ENCODE data around the gene SLC10A7. TPM values are rescaled to one million over a fixed set of nuclear protein-coding genes. Genes with fewer than 3 reads are reported as not detected.

SLC10A7 gene
- total RNA-seq, 1 donor from 2014 or later = 8.9 TPM

- Histone ChIP-seq H3K4me3 (ENCODE audit: insufficient read depth, low read depth, low read length) (no peak overlapping the region), H2AFZ (ENCODE audit: low read depth, low read length) (no peak overlapping the region), H3K4me2 (ENCODE audit: low read length) (no peak overlapping the region), H3K27me3 (ENCODE audit: insufficient read depth, low read length) (no peaks in the 10 kb centered on the region), H4K20me1 (ENCODE audit: insufficient read depth, low read length) (no peaks in the 10 kb centered on the region), H3K4me1 (ENCODE audit: insufficient read depth, low read length) (peaks cover 19% of the 10 kb centered on the region), H3K27ac (ENCODE audit: low read depth, low read length) (no peak overlapping the region), H3K9ac (ENCODE audit: low read length) (no peak overlapping the region), H3K9me3 (ENCODE audit: insufficient read depth, low read depth, low read length) (no peaks in the 10 kb centered on the region), H3K36me3 (ENCODE audit: insufficient read depth, low read length) (no peaks in the 10 kb centered on the region), H3K79me2 (ENCODE audit: insufficient read depth, low read length) (no peaks in the 10 kb centered on the region)
- H3K9me3 Mint-ChIP-seq (ENCODE audit: unreplicated experiment) = no peaks in the 10 kb centered on the region
- H3K27ac Mint-ChIP-seq (ENCODE audit: unreplicated experiment) = no peak overlapping the region
- FAIRE-seq = no peak
- H3K27me3 Mint-ChIP-seq (ENCODE audit: low read depth, unreplicated experiment) = no peaks in the 10 kb centered on the region
- no peaks in the 10 kb centered on the region for H3K4me1 Mint-ChIP-seq (ENCODE audit: low read depth, unreplicated experiment)
- no peaks in the 10 kb centered on the region for H3K36me3 Mint-ChIP-seq (ENCODE audit: low read depth, unreplicated experiment)
- no peak overlapping the region for H3K4me3 Mint-ChIP-seq (ENCODE audit: unreplicated experiment)
- DNase-seq (ENCODE audit: low read depth) = no peak
- TF ChIP-seq EZH2 (IDR thresholded peaks at IDR 0.05; ENCODE audit: insufficient read depth, low read length) (no peak), CTCF (IDR thresholded peaks at IDR 0.05; ENCODE audit: insufficient read depth, low read depth, low read length) (no peak)
Measured at GRCh38 chr4:146338512-146338911, 183.2 kb downstream of the SLC10A7 start.

- peak; percentile 29 for DNase-seq (ENCODE audit: low read depth)
- no peaks in the 10 kb centered on the region for H3K9me3 ChIP-seq (ENCODE audit: insufficient read depth, low read depth, low read length)
- no peaks in the 10 kb centered on the region for H3K4me1 Mint-ChIP-seq (ENCODE audit: low read depth, unreplicated experiment)
- H3K4me3 Mint-ChIP-seq (ENCODE audit: unreplicated experiment) = no peak overlapping the region
- peak overlapping the region; percentile 46 for H3K4me2 ChIP-seq (ENCODE audit: low read length)
- no peak overlapping the region for H3K4me3 ChIP-seq (ENCODE audit: insufficient read depth, low read depth, low read length)
- no peak for TF ChIP-seq CTCF (IDR thresholded peaks at IDR 0.05; ENCODE audit: insufficient read depth, low read depth, low read length)
- no peak for TF ChIP-seq EZH2 (IDR thresholded peaks at IDR 0.05; ENCODE audit: insufficient read depth, low read length)
- no peak overlapping the region for H3K27ac ChIP-seq (ENCODE audit: low read depth, low read length)
- H3K9me3 Mint-ChIP-seq (ENCODE audit: unreplicated experiment) = no peaks in the 10 kb centered on the region
- H3K4me1 ChIP-seq (ENCODE audit: insufficient read depth, low read length) = peaks cover 19% of the 10 kb centered on the region
- no peak overlapping the region for H3K27ac Mint-ChIP-seq (ENCODE audit: unreplicated experiment)
- no peaks in the 10 kb centered on the region for H3K27me3 ChIP-seq (ENCODE audit: insufficient read depth, low read length)
- H3K36me3 ChIP-seq (ENCODE audit: insufficient read depth, low read length) = no peaks in the 10 kb centered on the region
- no peaks in the 10 kb centered on the region for H3K36me3 Mint-ChIP-seq (ENCODE audit: low read depth, unreplicated experiment)
- H4K20me1 ChIP-seq (ENCODE audit: insufficient read depth, low read length) = no peaks in the 10 kb centered on the region
- no peak overlapping the region for H3K9ac ChIP-seq (ENCODE audit: low read length)
- H2AFZ ChIP-seq (ENCODE audit: low read depth, low read length) = no peak overlapping the region
- no peaks in the 10 kb centered on the region for H3K79me2 ChIP-seq (ENCODE audit: insufficient read depth, low read length)
- no peak for FAIRE-seq
- no peaks in the 10 kb centered on the region for H3K27me3 Mint-ChIP-seq (ENCODE audit: low read depth, unreplicated experiment)
Measured at GRCh38 chr4:146336410-146336807, 185.3 kb downstream of the SLC10A7 start.

- H3K4me1 Mint-ChIP-seq (ENCODE audit: low read depth, unreplicated experiment) = peaks cover under 1% of the 10 kb centered on the region
- H3K36me3 Mint-ChIP-seq (ENCODE audit: low read depth, unreplicated experiment) = no peaks in the 10 kb centered on the region
- DNase-seq (ENCODE audit: low read depth) (no peak), FAIRE-seq (no peak)
- no peaks in the 10 kb centered on the region for H3K27me3 Mint-ChIP-seq (ENCODE audit: low read depth, unreplicated experiment)
- Histone ChIP-seq H3K79me2 (ENCODE audit: insufficient read depth, low read length) (no peaks in the 10 kb centered on the region), H3K9ac (ENCODE audit: low read length) (no peak overlapping the region), H3K4me1 (ENCODE audit: insufficient read depth, low read length) (peaks cover 19% of the 10 kb centered on the region), H4K20me1 (ENCODE audit: insufficient read depth, low read length) (no peaks in the 10 kb centered on the region), H3K9me3 (ENCODE audit: insufficient read depth, low read depth, low read length) (no peaks in the 10 kb centered on the region), H3K36me3 (ENCODE audit: insufficient read depth, low read length) (no peaks in the 10 kb centered on the region), H2AFZ (ENCODE audit: low read depth, low read length) (no peak overlapping the region), H3K4me2 (ENCODE audit: low read length) (peak overlapping the region; percentile 46), H3K27ac (ENCODE audit: low read depth, low read length) (no peak overlapping the region), H3K27me3 (ENCODE audit: insufficient read depth, low read length) (no peaks in the 10 kb centered on the region), H3K4me3 (ENCODE audit: insufficient read depth, low read depth, low read length) (no peak overlapping the region)
- H3K4me3 Mint-ChIP-seq (ENCODE audit: unreplicated experiment) = no peak overlapping the region
- TF ChIP-seq CTCF (IDR thresholded peaks at IDR 0.05; ENCODE audit: insufficient read depth, low read depth, low read length) = no peak
- TF ChIP-seq EZH2 (IDR thresholded peaks at IDR 0.05; ENCODE audit: insufficient read depth, low read length) = no peak
- no peak overlapping the region for H3K27ac Mint-ChIP-seq (ENCODE audit: unreplicated experiment)
- no peaks in the 10 kb centered on the region for H3K9me3 Mint-ChIP-seq (ENCODE audit: unreplicated experiment)
Measured at GRCh38 chr4:146335763-146336409, 185.9 kb downstream of the SLC10A7 start.
